Glomerular visceral epithelial cell (primary cell): ENCODE data around the gene NGFR.

Source experiments
- DNase-seq: peaks from one replicate; pipeline ENCODE4 v3.0.0-alpha.2; 2016; ENCODE audit errors: extremely low spot score

NGFR gene

GRCh38 chr17:49515196-49515770 is 20.2 kb downstream of the NGFR start:
- peak; percentile 99 for DNase-seq

GRCh38 chr17:49516180-49516579 is 21.1 kb downstream of the NGFR start:
- DNase-seq = no peak

- no peak for DNase-seq
Measured at GRCh38 chr17:49518346-49519078, 23.4 kb downstream of the NGFR start.

- DNase-seq = no peak
Measured at GRCh38 chr17:49519781-49520180, 24.7 kb downstream of the NGFR start.

- DNase-seq = no peak
Measured at GRCh38 chr17:49520386-49521087, 25.4 kb downstream of the NGFR start.

GRCh38 chr17:49521088-49521450 is 26.0 kb downstream of the NGFR start:
- DNase-seq = no peak

- DNase-seq = no peak
Measured at GRCh38 chr17:49521471-49522356, 26.6 kb downstream of the NGFR start.

- no peak for DNase-seq
Measured at GRCh38 chr17:49522357-49522890, 27.3 kb downstream of the NGFR start.

GRCh38 chr17:49523196-49523595 is 28.1 kb downstream of the NGFR start:
- DNase-seq = no peak

- peak; percentile 90 for DNase-seq
Measured at GRCh38 chr17:49523706-49524472, 28.8 kb downstream of the NGFR start.

GRCh38 chr17:49524473-49525359 is 29.6 kb downstream of the NGFR start:
- DNase-seq = no peak

- no peak for DNase-seq
Measured at GRCh38 chr17:49525831-49526741, 31.0 kb downstream of the NGFR start.

GRCh38 chr17:49527927-49528651 is 33.0 kb downstream of the NGFR start:
- no peak for DNase-seq

- no peak for DNase-seq
Measured at GRCh38 chr17:49528966-49529365, 33.9 kb downstream of the NGFR start.

GRCh38 chr17:49530118-49530517 is 35.0 kb downstream of the NGFR start:
- DNase-seq = no peak

- DNase-seq = no peak
Measured at GRCh38 chr17:49543860-49544259, 48.8 kb downstream of the NGFR start.

- DNase-seq = no peak
Measured at GRCh38 chr17:49545007-49545660, 50.0 kb downstream of the NGFR start.
